GM18502 (cell line): Measurements from ENCODE around the gene PHC2.

ENCODE experiments used
- ATAC-seq: cut with Tn5 transposase; IDR thresholded peaks from one replicate; pipeline ENCODE4 v1.9.1; 2021; ENCODE audit warnings: mild to moderate bottlenecking; ENCODE audit not compliant: unreplicated experiment, poor library complexity

The PHC2 gene

DNA sequence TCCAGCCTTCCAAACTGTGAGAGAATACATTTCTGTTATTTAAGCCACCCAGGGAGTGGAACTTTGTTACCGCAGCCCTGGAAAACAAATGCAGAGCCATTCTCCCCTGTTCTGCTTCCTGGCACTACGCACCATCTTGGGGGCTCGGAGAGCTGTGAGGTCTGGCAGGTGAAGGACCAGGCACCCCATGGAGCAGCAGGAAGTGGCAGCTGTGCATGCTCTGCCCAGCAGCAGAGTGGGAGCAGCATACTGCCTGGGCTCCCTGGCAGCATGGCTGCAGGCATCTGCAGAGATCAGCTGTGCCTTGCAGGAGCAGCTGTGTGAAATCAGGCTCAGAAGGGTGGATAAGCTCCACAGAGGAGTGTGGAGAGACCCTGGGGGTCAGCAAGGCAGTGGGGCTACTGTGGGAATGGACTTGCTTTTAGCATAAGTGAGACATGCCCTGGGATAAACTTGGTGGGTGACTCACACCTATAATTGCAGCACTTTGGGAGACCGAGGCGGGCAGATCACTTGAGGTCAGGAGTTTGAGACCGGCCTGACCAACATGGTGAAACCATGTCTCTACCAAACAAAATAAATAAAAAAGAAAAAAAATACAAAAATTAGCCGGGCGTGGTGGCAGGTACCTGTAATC lies 23.9 kb upstream of the PHC2 start:
- no peak for ATAC-seq

- ATAC-seq: no peak
These were observed 15.7 kb upstream of the PHC2 start for GRCh38 chr1:33446590-33446989.

DNA sequence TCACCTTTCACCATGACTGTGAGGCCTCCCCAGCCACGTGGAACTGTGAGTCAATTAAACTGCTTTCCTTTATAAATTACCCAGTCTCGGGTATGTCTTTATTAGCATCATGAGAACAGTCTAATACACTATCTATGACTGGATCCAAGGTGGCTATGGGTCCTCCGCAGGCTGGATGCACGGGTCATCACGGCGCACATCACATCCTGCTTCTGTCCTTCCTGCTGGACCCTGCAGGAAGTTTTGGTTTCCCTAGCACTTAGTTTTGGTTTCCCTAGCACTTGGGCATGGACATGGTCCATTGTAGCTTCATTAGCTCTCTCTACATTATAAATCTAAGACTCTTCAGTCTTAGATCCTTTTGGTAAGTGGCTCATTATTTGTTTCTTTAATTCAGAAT lies 14.2 kb upstream of the PHC2 start:
- ATAC-seq: no peak

GRCh38 chr1:33443705-33444180 lies 12.8 kb upstream of the PHC2 start:
- ATAC-seq: no peak

DNA sequence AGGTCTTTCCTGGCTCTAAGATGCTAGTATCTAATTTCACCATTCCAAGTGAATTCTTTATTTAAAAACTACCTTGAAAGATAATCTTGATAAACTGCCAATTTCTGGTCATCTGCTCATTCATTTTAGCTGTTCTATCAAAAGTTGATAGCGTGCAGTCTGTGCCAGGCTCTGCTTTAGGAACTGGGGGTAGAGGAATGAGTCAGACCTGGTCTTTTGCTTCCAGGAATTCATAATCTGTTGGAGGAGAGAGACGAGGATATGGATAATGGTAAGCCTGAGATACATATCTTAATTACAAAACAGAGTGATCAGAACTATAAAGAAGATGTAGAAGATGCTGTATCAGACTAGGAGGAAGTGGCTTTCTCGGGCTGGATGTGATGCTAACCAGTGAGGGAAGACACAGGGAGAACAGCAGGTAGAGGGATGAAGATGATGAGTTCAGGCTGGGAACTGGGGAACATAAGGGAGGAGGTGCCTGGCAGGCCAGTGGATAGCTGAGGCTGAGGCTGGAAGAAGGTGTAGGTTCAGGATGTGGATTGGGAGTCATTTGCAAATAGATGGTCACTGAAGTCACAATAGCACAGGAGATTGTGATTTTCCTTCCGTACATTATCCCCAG lies 12.3 kb upstream of the PHC2 start:
- ATAC-seq: no peak

DNA sequence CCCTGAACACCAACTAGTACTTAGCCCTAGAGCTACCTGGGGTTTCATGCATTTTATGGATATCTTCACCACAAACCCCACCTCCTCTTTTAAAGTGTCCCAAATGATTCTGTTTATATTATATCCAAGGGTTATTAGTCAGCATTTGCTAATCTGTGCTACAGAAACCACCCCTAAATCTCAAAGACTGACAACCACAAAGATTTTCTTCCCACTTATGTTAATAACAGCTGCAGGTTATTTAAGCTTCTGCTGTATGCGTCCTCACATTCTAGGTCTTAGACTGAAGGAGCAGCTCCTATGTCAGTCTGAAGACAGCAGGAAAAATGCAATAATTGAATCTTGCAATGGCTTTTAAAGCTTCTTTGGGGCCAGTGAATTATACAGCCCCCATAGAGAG lies 11.2 kb upstream of the PHC2 start:
- no peak for ATAC-seq

DNA sequence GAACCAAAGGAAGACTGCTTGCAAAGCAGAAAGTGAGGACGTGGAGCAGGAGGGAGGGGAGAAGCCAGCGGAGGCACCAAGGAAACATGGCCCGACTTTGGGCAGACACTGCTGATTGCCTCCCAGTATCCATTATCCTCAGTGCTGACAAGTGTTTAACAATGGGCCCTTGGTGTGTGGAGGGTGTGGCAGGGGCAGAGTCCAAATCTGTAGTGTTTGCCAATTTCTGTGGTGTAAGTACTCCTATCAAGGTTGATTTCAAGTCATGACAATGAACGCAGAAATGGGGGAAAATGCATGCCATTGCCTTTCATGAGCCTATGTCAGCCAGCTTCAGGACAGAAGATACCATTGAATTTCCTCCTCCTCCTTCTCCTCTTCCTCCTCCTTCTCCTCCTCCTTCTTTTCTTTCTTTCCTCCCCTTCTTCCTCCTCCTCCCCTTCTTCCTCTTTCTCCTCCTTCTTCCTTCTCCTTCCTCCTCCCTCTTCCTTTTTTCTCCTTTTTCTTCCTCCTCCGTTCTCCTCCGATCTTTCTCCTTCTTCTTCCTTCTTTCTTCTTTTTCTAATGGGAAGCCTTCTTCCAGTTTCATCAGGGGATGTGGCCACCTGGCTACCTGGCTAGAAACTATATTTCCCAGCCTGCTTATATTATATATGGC lies 10.3 kb upstream of the PHC2 start:
- no peak for ATAC-seq

- no peak for ATAC-seq
These were observed 8.8 kb upstream of the PHC2 start for GRCh38 chr1:33439662-33440061.

- no peak for ATAC-seq
These were observed 7.7 kb upstream of the PHC2 start for GRCh38 chr1:33438364-33439160.

DNA sequence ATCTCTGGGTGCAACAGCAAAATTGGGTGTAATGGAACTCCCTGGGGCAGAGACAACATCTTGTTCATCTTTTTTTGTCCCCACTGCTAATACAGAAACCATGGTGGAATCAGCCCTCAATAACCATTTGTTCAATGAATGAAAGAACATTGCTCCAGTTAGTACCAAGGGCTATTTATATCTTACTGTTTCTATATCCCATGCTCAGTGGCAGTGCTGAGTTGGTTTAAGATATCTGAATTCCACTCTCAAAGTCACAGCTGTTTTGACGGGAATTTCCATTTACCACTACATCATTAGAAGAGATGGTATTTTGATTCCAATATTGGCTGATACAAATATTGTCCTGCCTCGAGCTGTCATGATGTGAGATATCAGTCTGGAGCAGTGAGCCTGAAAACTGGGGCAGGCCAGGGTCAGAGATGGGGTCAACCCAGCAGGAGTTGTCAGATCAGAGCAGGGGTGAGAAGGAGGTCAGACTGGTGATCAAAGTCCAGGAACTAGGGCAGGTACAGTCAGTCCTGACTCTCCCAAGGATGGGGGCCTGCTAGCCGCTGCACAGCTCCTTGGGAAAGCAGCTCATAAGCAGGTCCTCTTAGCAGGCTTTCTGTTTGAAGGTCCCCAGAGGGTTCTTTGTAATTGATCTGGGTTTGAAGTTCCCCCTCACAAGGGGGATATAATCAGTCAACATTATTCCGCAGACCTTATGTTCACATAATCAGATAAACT lies 5.8 kb upstream of the PHC2 start:
- no peak for ATAC-seq

DNA sequence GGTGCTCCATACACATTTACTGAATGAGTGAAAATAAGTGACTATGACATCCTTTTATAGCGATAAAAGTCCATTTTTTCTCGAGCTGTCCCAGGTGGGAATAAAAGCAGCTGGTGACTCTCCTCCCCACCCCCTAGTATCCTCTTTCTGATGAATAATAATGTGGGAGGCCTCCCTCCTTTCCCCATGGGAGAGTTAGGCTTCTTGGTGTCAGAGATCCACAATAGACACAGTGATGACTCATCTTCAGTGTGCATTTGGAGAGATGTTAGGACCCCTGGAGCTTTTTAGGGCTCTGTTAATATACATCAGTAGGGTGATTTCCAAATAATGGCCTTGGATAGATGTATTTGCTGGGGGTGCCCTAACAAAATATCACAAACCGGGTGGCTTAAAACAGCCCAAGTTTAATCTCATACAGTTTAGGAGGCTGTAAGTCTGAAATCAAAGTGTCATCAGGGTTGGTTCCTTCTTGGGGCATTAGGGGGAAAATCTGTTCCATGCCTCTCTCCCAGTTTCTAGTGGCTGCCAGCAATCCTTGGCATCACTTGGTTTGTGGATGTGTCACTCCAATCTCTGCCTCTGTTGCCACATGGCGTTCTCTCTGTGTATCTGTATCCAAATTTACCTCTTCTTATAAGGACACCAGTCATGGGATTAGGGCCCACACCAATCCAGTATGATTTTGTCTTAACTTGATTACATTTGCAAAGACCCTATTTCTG lies 4.4 kb upstream of the PHC2 start:
- no peak for ATAC-seq

DNA sequence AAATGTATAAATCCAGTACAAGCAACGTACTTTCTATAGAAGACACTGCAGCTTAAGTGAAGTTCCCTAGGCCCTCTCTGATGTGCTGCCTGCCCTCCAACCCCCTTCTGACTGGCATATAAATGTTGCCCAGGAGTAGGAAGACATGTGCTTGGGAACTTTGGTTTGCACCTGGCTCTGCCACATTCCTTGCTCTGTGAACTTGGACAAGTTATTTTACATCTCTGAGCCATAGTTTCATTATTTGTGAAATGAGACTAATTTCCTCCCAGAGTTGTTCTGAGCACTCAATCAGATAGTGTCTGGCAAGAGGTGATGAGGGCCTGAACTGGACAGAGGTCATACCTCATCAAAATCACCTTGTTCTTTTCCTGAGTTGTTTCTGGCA lies 3.5 kb upstream of the PHC2 start:
- ATAC-seq: no peak

GRCh38 chr1:33433509-33434362 lies 2.8 kb upstream of the PHC2 start:
- no peak for ATAC-seq

GRCh38 chr1:33429856-33430691 lies 821 bp downstream of the PHC2 start:
- ATAC-seq: no peak

- no peak for ATAC-seq
These were observed 1.6 kb downstream of the PHC2 start for GRCh38 chr1:33429332-33429731.

DNA sequence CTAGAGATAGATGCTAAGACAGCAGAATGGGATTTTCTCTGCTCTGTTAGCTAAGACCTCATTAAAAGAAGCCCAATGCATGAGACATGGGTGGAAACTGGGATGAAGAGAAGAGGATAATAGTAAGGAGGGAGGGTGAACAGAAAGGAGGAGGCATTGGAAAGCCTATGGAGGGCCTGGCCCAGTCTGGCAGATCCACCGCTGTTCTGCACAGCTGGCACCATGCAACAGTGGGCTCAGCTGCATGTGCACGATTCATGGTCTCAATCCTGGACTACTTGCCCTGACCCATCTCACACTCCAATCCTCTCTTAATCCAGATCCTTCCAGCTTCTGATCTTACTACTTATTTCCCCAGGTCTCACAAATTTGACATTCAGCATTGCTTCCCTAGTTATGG lies 2.2 kb downstream of the PHC2 start:
- no peak for ATAC-seq

GRCh38 chr1:33426916-33427315 lies 4.0 kb downstream of the PHC2 start:
- no peak for ATAC-seq

DNA sequence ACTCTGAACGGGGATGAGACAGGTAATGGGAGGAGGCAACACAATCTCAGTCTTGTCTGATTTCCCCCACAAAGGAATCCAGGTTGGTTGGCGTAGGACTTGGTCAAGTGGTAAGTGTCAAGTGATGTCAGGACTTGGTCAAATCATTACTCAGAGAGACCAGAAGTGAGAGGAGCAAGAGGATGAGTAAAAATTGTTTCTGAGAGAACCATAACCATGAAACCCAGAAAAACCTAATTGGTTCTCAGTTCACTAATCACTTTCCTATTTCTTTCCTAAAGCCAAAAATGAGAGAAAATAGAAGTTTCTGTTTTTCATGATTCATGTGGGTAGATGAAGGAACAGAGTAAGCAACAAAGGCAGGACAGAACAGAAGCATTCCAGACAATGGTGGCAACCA lies 5.0 kb downstream of the PHC2 start:
- no peak for ATAC-seq
